ENCODE data around the gene SELENOP.

DNA sequence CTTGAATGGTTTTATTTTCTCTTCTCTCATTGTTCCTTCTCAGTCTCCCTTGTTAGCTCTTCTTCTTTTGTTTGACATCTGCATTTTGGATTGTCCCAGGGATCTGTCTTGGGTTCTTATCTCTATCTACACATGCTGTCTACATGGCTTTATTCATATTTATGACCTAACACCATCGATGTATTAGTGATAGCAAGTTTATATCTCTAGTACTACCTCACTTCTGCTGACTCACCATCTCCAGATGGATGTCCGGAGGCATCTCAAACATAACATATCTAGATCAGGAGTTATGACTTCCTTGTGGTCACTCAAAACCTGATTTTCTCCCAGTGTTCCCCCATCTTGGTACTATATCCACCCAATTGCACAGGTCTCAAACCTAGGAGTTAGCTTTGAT lies 19.2 kb upstream of the SELENOP start:
- TF ChIP-seq, protein P1, sequence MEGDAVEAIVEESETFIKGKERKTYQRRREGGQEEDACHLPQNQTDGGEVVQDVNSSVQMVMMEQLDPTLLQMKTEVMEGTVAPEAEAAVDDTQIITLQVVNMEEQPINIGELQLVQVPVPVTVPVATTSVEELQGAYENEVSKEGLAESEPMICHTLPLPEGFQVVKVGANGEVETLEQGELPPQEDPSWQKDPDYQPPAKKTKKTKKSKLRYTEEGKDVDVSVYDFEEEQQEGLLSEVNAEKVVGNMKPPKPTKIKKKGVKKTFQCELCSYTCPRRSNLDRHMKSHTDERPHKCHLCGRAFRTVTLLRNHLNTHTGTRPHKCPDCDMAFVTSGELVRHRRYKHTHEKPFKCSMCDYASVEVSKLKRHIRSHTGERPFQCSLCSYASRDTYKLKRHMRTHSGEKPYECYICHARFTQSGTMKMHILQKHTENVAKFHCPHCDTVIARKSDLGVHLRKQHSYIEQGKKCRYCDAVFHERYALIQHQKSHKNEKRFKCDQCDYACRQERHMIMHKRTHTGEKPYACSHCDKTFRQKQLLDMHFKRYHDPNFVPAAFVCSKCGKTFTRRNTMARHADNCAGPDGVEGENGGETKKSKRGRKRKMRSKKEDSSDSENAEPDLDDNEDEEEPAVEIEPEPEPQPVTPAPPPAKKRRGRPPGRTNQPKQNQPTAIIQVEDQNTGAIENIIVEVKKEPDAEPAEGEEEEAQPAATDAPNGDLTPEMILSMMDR (conservative IDR thresholded peaks at IDR 0.05), result no peak
- no peak for TF ChIP-seq ZFX (IDR thresholded peaks at IDR 0.05)
